GM23338 (cell line): ENCODE data around the gene CDK5RAP1. TPM values are rescaled to one million over a fixed set of nuclear protein-coding genes. Genes with fewer than 3 reads are reported as not detected.

Experiments
- ATAC-seq: fragments of 200-7000 bp; cut with Tn5 transposase; 3 replicates; pipeline ENCODE4 v1.9.1; 2020
- DNase-seq: peaks from one replicate; pipeline ENCODE4 v3.0.0-alpha.2; 2015; ENCODE audit warnings: low spot score
- H2AFZ ChIP-seq: fragments of 200-600 bp; sonication (generic); 2 replicates; pipeline ENCODE4 v1.8.0; 2016; ENCODE audit warnings: antibody characterized with exemption, mild to moderate bottlenecking, moderate library complexity
- H3F3A ChIP-seq: fragments of 200-600 bp; sonication (generic); replicated peaks from 2 replicates; pipeline ENCODE4 v1.8.0; 2017; ENCODE audit warnings: antibody characterized with exemption, mixed run types, low read depth
- H3K27ac ChIP-seq: fragments of 200-600 bp; sonication (generic); 2 replicates; pipeline ENCODE4 v1.6.1; 2016; ENCODE audit warnings: low read depth
- H3K27me3 ChIP-seq: fragments of 200-600 bp; sonication (generic); 2 replicates; pipeline ENCODE4 v1.8.0; 2016; ENCODE audit warnings: mild to moderate bottlenecking, mixed run types, moderate library complexity; ENCODE audit not compliant: insufficient read depth
- H3K36me3 ChIP-seq: fragments of 200-600 bp; sonication (generic); 2 replicates; pipeline ENCODE4 v1.8.0; 2016; ENCODE audit warnings: mild to moderate bottlenecking; ENCODE audit not compliant: insufficient read depth
- H3K4me1 ChIP-seq: fragments of 200-600 bp; sonication (generic); 2 replicates; pipeline ENCODE4 v1.8.0; 2016; ENCODE audit warnings: mild to moderate bottlenecking, moderate library complexity; ENCODE audit not compliant: insufficient read depth
- H3K4me2 ChIP-seq: fragments of 200-600 bp; sonication (generic); 2 replicates; pipeline ENCODE4 v1.7.1; 2017; ENCODE audit warnings: mixed run types
- H3K4me3 ChIP-seq: fragments of 200-600 bp; sonication (generic); 2 replicates; pipeline ENCODE4 v1.6.1; 2016; ENCODE audit warnings: mixed run types
- H3K79me2 ChIP-seq: fragments of 200-600 bp; sonication (generic); replicated peaks from 2 replicates; pipeline ENCODE4 v1.8.0; 2017; ENCODE audit warnings: mild to moderate bottlenecking; ENCODE audit not compliant: insufficient read depth
- H3K9me2 ChIP-seq: fragments of 200-600 bp; sonication (generic); 2 replicates; pipeline ENCODE4 v1.8.0; 2017; ENCODE audit not compliant: insufficient read depth
- H4K20me1 ChIP-seq: fragments of 200-600 bp; sonication (generic); replicated peaks from 2 replicates; pipeline ENCODE4 v1.8.0; 2017; ENCODE audit warnings: mild to moderate bottlenecking; ENCODE audit not compliant: insufficient read depth
- H3K27ac Mint-ChIP-seq: 2 replicates; pipeline ENCODE4 v1.8.0; 2020; ENCODE audit warnings: inconsistent platforms, mild to moderate bottlenecking, moderate library complexity, mixed read lengths
- H3K27me3 Mint-ChIP-seq: 3 replicates; pipeline ENCODE4 v1.8.0; 2022; ENCODE audit warnings: low read depth, mild to moderate bottlenecking, moderate library complexity, mixed read lengths, inconsistent platforms; ENCODE audit not compliant: insufficient read depth, poor library complexity
- H3K36me3 Mint-ChIP-seq: 3 replicates; pipeline ENCODE4 v1.8.0; 2021; ENCODE audit warnings: low read depth, mild to moderate bottlenecking, inconsistent platforms, moderate library complexity, mixed read lengths
- H3K4me1 Mint-ChIP-seq: 3 replicates; pipeline ENCODE4 v1.8.0; 2020; ENCODE audit warnings: mild to moderate bottlenecking, inconsistent platforms, mixed read lengths
- H3K4me3 Mint-ChIP-seq: 3 replicates; pipeline ENCODE4 v1.8.0; 2021; ENCODE audit warnings: moderate library complexity, mild to moderate bottlenecking, inconsistent platforms, mixed read lengths
- H3K9me3 Mint-ChIP-seq: 3 replicates; pipeline ENCODE4 v1.8.0; 2020; ENCODE audit warnings: moderate library complexity, mild to moderate bottlenecking, inconsistent platforms, mixed read lengths
- CREB1 ChIP-seq: fragments of 250-450 bp; sonication (Bioruptor Pico); IDR thresholded peaks from 2 replicates; pipeline ENCODE4 v1.5.0; 2020; ENCODE audit warnings: low read depth, mild to moderate bottlenecking, moderate library complexity
- EZH2 ChIP-seq: fragments of 200-600 bp; sonication (generic); IDR thresholded peaks from one replicate; pipeline ENCODE4 v1.8.0; 2017; ENCODE audit warnings: antibody characterized with exemption, mild to moderate bottlenecking, low read depth; ENCODE audit not compliant: unreplicated experiment
- EZH2phosphoT487 ChIP-seq: fragments of 200-600 bp; sonication (generic); IDR thresholded peaks from one replicate; pipeline ENCODE4 v1.8.1; 2018; ENCODE audit warnings: antibody characterized with exemption; ENCODE audit not compliant: unreplicated experiment
- NANOG ChIP-seq: IDR thresholded peaks from 2 replicates; pipeline ENCODE4 v1.6.1; 2016; ENCODE audit warnings: antibody characterized with exemption, borderline replicate concordance
- STAT1 ChIP-seq: IDR thresholded peaks from one replicate; pipeline ENCODE4 v1.6.1; 2016; ENCODE audit warnings: antibody characterized with exemption; ENCODE audit not compliant: unreplicated experiment
- ZNF114 ChIP-seq: fragments of 250-450 bp; sonication (Bioruptor Pico); IDR thresholded peaks from 2 replicates; pipeline ENCODE4 v1.5.0; 2020; ENCODE audit warnings: mild to moderate bottlenecking, moderate library complexity
- ZNF331 ChIP-seq: fragments of 250-450 bp; sonication (Bioruptor Pico); IDR thresholded peaks from 2 replicates; pipeline ENCODE4 v1.5.0; 2020; ENCODE audit warnings: low read depth, mild to moderate bottlenecking, moderate library complexity
- polyA plus RNA-seq: library from polyadenylated mRNA; unstranded; fragments of >200 nt; fragmentation: Nextera tagmentation; extraction: Ambion mirVana; gene quantifications from 2 replicates; pipeline ENCODE4 v1.2.1, GENCODE V29; 2016
- total RNA-seq: library from RNA; depleted of rRNA; stranded (reverse); fragments of >200 nt; shearing (Covaris generic); gene quantifications from 2 replicates; pipeline ENCODE4 v1.2.3, GENCODE V29; 2014
- TF ChIP-seq, protein P1 (sequence below): IDR thresholded peaks from one replicate; pipeline ENCODE4 v1.6.1; 2018; ENCODE audit warnings: antibody characterized with exemption; ENCODE audit not compliant: unreplicated experiment
- TF ChIP-seq, protein P2 (sequence below): IDR thresholded peaks from 2 replicates; pipeline ENCODE4 v1.6.1; 2016; ENCODE audit warnings: antibody characterized with exemption
- TF ChIP-seq, protein P3 (sequence below), 2 experiments: fragments of 200-600 bp in 1 of 2; sonication (generic) in 1 of 2; conservative IDR thresholded peaks; 2 replicates each; pipeline versions ENCODE4 v1.5.1 to v1.6.1; 2016 to 2017; ENCODE audit warnings: antibody characterized with exemption in 2 of 2, low read depth in 2 of 2, mild to moderate bottlenecking in 2 of 2, moderate library complexity in 1 of 2

Gene CDK5RAP1
- total and polyA plus RNA-seq, 2 experiments from 2014 or later = 33.8 to 38.1 TPM

GRCh38 chr20:33411242-33411641 is 9.9 kb upstream of the CDK5RAP1 start (continued):
- TF ChIP-seq, protein P1, sequence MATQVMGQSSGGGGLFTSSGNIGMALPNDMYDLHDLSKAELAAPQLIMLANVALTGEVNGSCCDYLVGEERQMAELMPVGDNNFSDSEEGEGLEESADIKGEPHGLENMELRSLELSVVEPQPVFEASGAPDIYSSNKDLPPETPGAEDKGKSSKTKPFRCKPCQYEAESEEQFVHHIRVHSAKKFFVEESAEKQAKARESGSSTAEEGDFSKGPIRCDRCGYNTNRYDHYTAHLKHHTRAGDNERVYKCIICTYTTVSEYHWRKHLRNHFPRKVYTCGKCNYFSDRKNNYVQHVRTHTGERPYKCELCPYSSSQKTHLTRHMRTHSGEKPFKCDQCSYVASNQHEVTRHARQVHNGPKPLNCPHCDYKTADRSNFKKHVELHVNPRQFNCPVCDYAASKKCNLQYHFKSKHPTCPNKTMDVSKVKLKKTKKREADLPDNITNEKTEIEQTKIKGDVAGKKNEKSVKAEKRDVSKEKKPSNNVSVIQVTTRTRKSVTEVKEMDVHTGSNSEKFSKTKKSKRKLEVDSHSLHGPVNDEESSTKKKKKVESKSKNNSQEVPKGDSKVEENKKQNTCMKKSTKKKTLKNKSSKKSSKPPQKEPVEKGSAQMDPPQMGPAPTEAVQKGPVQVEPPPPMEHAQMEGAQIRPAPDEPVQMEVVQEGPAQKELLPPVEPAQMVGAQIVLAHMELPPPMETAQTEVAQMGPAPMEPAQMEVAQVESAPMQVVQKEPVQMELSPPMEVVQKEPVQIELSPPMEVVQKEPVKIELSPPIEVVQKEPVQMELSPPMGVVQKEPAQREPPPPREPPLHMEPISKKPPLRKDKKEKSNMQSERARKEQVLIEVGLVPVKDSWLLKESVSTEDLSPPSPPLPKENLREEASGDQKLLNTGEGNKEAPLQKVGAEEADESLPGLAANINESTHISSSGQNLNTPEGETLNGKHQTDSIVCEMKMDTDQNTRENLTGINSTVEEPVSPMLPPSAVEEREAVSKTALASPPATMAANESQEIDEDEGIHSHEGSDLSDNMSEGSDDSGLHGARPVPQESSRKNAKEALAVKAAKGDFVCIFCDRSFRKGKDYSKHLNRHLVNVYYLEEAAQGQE = no peak
- TF ChIP-seq CREB1 (CRISPR knock-in tag) (no peak), EZH2phosphoT487 (no peak), NANOG (no peak), ZNF331 (CRISPR knock-in tag) (no peak)

- Histone ChIP-seq H3K9me2 (no peaks in the 10 kb centered on the region), H3K36me3 (no peaks in the 10 kb centered on the region), H3K4me3 (no peak overlapping the region), H2AFZ (no peak overlapping the region), H3F3A (no peaks in the 10 kb centered on the region), H3K27me3 (no peaks in the 10 kb centered on the region), H4K20me1 (no peaks in the 10 kb centered on the region), H3K4me2 (no peak overlapping the region), H3K79me2 (no peaks in the 10 kb centered on the region), H3K4me1 (no peaks in the 10 kb centered on the region), H3K27ac (no peak overlapping the region)
- no peak overlapping the region for H3K4me3 Mint-ChIP-seq
- H3K27me3 Mint-ChIP-seq = peaks cover 9% of the 10 kb centered on the region
- no peak overlapping the region for H3K27ac Mint-ChIP-seq
- no peaks in the 10 kb centered on the region; the same call in 2 of the 3 replicates for H3K9me3 Mint-ChIP-seq
- peaks cover 11% of the 10 kb centered on the region for H3K36me3 Mint-ChIP-seq
- H3K4me1 Mint-ChIP-seq = peaks cover 2% of the 10 kb centered on the region; the same call in 1 of the 3 replicates
- DNase-seq = no peak
- no peak for ATAC-seq
- TF ChIP-seq, protein P2, sequence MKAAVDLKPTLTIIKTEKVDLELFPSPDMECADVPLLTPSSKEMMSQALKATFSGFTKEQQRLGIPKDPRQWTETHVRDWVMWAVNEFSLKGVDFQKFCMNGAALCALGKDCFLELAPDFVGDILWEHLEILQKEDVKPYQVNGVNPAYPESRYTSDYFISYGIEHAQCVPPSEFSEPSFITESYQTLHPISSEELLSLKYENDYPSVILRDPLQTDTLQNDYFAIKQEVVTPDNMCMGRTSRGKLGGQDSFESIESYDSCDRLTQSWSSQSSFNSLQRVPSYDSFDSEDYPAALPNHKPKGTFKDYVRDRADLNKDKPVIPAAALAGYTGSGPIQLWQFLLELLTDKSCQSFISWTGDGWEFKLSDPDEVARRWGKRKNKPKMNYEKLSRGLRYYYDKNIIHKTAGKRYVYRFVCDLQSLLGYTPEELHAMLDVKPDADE = no peak
- TF ChIP-seq STAT1 = no peak
- no peak for TF ChIP-seq ZNF114 (CRISPR knock-in tag)
- TF ChIP-seq, protein P3, sequence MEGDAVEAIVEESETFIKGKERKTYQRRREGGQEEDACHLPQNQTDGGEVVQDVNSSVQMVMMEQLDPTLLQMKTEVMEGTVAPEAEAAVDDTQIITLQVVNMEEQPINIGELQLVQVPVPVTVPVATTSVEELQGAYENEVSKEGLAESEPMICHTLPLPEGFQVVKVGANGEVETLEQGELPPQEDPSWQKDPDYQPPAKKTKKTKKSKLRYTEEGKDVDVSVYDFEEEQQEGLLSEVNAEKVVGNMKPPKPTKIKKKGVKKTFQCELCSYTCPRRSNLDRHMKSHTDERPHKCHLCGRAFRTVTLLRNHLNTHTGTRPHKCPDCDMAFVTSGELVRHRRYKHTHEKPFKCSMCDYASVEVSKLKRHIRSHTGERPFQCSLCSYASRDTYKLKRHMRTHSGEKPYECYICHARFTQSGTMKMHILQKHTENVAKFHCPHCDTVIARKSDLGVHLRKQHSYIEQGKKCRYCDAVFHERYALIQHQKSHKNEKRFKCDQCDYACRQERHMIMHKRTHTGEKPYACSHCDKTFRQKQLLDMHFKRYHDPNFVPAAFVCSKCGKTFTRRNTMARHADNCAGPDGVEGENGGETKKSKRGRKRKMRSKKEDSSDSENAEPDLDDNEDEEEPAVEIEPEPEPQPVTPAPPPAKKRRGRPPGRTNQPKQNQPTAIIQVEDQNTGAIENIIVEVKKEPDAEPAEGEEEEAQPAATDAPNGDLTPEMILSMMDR (conservative IDR thresholded peaks at IDR 0.05; ENCODE audit: low read depth in 2 of 2) = no peak
- TF ChIP-seq ZNF331 (CRISPR knock-in tag) = no peak
- no peak for TF ChIP-seq EZH2
- TF ChIP-seq, protein P1 = no peak
These were observed 8.9 kb upstream of the CDK5RAP1 start for GRCh38 chr20:33410081-33410742.
